CD1c-positive myeloid dendritic cell (primary cell): Measurements from ENCODE around the gene SIPA1L3.
"Not testable (repeated sequence)": the region's sequence is repeated elsewhere in the genome, so short reads cannot be mapped to it uniquely, and the experiment has no call there.

Experiments
- DNase-seq: peaks from one replicate; pipeline ENCODE4 v3.0.0-alpha.2; 2016; ENCODE audit errors: extremely low spot score

SIPA1L3 gene, protein sequence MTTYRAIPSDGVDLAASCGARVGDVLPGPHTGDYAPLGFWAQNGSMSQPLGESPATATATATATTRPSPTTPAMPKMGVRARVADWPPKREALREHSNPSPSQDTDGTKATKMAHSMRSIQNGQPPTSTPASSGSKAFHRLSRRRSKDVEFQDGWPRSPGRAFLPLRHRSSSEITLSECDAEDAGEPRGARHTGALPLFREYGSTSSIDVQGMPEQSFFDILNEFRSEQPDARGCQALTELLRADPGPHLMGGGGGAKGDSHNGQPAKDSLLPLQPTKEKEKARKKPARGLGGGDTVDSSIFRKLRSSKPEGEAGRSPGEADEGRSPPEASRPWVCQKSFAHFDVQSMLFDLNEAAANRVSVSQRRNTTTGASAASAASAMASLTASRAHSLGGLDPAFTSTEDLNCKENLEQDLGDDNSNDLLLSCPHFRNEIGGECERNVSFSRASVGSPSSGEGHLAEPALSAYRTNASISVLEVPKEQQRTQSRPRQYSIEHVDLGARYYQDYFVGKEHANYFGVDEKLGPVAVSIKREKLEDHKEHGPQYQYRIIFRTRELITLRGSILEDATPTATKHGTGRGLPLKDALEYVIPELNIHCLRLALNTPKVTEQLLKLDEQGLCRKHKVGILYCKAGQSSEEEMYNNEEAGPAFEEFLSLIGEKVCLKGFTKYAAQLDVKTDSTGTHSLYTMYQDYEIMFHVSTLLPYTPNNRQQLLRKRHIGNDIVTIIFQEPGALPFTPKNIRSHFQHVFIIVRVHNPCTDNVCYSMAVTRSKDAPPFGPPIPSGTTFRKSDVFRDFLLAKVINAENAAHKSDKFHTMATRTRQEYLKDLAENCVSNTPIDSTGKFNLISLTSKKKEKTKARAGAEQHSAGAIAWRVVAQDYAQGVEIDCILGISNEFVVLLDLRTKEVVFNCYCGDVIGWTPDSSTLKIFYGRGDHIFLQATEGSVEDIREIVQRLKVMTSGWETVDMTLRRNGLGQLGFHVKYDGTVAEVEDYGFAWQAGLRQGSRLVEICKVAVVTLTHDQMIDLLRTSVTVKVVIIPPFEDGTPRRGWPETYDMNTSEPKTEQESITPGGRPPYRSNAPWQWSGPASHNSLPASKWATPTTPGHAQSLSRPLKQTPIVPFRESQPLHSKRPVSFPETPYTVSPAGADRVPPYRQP (N-terminal part only)

DNA sequence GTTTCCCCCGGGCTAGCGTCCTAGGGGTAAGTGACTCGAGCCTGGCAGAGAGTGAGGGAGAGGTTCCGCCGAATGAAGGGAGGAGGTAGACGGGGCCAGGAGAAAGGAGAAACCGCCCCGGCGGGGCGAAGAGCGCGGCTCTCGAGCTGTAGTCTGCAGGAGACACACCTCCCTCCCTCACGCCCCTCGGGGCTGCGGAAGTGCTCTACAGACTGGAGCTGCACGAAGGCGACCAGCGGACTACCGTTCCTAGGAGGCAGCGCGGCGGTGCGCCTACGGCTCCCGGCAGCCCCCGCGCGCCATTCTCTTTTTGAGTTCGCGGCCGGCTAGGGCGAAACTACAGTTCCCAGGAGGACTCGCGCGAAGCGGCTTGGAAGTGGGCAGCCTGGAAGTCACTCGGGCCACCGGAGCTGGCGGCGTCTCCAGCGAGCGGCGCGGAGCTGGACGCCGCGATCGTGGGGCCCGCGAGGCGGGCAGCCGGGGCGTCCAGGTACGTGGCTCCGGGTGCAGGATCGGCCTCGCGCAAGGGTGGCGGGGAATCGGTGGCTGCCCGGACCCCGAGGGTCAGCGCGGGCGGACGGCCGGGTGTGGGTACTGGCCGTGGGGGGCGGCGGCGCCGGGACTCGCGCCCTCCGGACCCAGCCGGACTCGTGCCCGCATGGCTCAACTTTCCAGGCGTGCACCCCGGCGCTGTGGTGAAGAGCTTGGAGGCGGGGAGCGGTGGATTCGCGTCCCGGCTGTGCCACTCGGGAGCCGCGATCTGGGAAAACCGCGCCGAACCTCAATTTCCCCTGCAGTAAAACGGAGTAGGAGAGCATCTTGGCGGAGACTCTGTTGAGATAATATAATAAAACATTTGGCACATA lies at the start of gene SIPA1L3:
Gene SIPA1L3 (plus strand): TSS at position 340 of the 866 bp plus-strand sequence. CDS start 174,358 bp downstream, outside the sequence.
- DNase-seq, result peak; percentile 98

DNA sequence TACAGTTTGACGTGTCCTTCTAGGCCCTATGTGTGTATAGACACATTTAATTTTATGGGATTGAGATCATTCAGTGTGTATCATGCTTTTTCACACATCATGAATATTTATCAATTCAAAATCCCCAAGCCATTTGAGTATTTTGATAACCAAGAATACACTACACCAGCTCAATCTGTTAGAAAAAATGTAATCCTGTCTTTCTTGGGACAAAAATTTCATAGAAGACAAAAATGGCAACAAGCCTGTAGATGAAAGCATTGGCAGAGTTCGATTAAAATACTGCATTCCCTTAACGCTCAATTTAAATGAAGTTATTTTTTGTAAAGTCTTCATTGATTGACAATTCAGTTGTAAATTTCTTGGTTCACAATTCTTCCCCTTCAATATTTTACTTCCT lies 42.5 kb upstream of the SIPA1L3 start:
- no peak for DNase-seq

DNA sequence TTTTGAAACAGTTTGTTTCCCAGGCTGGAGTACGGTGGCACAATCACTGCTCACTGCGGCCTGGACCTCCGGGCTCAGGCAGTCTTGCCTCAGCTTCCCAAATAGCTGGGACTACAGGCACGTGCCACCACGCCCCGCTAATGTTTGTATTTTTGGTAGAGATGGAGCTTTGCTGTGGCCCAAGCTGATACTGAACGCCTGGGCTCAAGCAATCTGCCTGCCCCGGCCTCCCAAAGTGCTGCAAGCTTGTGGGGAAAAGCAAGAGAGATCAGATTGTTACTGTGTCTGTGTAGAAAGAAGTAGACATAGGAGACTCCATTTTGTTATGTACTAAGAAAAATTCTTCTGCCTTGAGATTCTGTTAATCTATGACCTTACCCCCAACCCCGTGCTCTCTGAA lies 41.1 kb upstream of the SIPA1L3 start:
- not testable (repeated sequence) for DNase-seq

DNA sequence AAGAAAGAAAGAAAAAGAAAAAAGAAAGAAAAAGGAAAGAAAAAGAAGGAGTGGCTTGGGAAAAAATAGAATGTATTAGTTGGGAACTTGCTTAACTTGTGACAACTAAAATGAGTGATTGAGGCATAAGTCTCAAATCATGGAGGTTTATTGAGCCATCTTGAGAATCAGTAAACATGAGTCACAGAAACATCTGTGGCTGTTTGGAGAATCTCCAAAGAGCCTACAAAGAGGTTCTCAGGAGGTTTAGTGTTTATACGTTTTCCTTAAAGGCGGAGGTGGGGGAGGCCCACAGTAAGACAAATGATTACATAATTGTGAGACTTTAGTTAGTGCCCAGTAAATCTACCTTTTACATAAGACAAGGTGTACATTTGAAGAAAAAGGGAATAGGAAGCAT lies 39.2 kb upstream of the SIPA1L3 start:
- DNase-seq, result no peak

DNA sequence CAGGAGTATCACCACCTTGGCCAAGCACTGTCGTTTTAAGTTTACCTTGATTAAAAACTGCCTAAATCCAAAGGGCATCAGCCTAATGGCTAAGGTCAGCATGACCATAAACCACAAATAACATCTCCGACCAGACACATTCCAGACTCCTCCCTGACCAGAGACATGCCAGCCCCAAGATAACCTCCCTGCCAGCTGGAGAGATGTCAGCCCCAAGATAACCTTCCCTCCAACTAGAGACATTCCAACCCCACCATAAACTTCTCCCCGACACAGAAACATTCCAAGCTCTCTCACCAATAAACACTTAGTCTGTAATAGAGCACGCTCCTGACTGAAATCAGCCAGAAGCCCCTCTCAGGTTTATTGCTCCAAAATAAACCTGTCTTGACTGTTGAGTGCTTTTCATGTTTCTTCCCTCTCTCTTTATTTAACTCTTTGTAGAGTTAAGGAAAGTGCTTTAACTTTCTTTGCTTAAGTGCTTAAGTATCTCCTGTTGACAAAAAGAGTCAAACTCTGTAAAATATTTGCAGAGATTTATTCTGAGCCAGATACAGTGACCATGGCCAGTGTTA lies 37.2 kb upstream of the SIPA1L3 start:
- DNase-seq, result no peak

DNA sequence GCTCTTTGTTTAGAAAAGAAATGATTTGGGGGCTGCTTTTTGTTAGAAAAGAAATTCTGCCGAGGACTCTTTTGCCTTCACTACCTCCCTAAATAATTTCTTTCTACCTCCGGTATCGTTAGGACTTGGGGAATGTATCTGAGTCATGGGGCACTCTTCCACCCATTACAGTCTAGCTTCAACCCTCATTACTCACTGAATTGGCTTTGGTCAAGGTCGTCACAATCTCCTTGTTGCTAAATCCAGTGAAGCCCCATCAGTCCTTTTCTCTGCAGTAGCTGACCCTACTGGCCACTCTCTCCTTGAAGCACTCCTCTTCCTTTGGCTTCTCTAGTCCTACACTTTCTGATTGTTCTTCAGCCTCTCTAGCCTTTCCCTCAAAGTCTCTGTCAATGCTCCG lies 34.6 kb upstream of the SIPA1L3 start:
- DNase-seq, result no peak

DNA sequence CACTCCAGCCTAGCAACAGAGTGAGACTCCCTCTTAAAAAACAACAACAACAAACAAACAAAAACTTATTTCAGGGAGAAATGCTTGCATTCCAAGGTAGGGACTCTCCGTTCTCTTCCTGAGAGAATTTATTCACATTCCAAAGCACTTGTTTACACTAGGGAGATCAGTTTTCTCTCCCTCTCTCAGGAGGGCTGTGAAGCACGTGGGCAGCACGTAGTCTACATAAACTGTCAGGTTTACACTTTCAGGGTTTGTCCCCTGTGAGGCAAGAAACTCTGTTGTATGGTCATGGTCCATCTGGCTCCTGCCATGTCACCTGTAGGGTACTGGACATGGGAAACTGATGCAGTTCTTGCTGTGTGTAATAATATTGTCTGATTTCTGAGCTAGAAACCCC lies 32.2 kb upstream of the SIPA1L3 start:
- no peak for DNase-seq

DNA sequence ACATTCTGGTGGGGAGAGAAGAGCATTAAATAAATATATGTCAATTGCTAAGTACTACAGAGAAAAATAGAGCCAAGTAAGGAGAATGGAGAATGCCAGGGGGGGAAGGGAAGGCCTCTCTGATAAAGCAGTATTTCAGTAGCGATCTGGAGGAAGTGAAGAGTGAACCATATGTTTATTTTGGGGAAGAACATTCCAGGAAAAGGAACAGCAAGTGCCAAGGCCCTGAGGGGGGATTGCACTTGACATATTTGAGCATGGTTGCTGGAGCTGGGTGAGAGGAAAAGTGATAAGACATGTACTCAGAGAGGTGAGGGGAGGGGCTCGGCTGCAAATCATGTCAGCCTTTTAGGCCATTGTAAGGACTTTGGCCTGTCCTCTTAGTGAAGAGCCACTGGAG lies 31.0 kb upstream of the SIPA1L3 start:
- DNase-seq, result no peak

DNA sequence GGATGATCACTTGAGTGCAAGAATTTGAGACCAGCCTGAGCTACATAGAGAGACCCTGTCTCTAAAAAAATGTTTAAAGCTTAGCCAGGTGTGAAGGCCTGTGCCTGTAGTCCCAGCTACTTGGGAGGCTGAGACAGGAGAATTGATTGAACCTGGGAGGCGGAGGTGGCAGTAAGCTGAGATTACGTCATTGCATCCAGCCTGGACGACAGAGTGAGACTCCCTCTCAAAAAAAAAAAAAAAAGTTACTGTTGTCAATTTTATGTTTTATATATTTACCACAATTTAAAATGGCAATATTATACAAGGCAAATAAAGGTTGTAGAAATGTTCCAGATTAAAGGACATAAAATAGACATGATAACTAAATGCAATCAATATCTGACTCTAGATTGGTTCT lies 29.9 kb upstream of the SIPA1L3 start:
- no peak for DNase-seq

DNA sequence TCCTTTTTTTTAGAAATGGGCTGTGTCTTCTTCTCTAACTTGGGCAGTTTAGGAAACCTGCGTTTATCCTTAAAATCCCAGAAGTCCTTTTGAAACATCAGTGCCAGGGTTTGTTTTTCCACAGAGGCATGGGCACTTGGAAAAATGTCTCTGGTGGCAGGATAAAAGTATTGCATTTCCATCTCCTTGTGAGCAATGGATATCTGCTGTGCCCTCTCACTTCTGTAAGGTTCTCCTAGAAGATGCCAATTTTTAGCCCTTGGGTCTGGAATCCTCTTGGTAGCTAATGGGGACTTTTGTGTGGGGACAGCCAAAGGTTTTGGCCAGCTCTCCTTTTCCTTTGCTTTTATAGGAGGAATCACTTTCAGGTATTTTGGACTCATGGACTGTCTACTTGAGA lies 21.6 kb upstream of the SIPA1L3 start:
- DNase-seq, result no peak

DNA sequence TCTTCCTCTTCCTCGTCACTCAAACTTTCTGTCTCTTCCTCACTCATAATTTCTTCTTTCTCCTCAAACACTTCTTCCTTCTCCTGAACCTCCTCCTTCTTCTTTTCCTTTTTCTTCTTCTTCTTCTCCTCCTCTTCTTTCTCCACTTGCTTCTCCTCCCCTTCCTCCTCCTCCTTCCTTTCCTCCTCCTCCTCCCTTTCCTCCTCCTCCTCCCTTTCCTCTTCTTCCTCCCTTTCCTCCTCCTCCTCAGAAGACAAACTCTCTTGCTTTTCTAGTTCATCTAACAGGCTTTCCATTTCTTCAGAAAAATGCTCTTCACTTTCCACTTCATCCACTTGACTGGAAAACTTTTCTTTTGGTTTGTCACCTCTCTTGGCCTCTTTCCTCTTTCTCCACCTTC lies 20.4 kb upstream of the SIPA1L3 start:
- no peak for DNase-seq

DNA sequence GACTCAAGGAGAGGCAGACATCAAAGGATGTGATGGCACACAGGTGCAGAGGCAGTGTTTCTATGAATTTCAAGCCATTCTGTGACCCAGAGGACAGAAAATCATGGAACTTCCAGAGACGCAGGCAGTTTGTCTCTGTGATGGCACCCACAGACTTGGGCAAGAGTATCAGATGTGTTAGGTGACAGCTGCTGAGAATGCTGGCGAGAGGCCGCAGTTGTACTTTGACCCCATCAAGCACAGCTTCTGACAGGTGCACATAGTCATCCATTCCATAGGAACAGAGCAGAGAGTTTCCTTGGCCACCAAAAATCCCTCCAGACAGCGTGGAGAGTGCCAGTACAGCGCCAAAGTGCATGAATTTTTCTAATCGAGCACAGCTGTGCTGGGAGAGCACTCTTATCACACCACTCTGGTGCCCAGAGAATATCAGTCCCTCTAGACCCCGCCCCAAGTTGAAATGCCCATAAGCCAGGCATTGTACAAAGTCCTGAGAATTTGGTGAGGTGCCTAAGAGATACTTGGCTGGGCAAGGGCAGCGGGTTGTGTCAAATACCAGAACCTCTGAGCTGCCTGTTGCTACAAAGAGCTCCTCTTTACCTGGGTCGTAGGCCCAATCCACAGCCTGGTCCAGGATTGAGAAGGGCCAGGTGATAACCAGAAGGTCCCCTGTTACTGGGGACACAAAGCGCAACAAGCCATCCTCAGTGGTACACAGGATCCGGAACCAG lies 13.0 kb upstream of the SIPA1L3 start:
- DNase-seq, result no peak

DNA sequence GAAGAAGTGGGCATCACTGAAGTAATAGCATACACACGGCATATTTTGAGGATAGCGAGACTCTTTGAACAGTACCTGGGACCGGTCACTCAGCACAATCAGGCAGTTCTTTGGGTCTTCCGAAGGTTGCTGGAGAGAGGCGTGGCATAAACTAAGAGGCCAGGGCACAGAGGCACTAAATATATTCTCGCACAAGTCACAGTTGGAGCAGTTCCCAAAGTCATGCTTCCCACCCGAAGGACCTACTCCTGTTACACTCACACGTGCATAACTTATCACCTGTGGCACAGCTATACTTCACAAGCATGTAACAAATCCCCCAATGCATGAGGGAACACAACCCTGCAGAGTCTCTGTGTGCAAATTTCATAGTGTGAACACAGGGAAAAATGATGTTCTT lies 10.8 kb upstream of the SIPA1L3 start:
- DNase-seq, result no peak

DNA sequence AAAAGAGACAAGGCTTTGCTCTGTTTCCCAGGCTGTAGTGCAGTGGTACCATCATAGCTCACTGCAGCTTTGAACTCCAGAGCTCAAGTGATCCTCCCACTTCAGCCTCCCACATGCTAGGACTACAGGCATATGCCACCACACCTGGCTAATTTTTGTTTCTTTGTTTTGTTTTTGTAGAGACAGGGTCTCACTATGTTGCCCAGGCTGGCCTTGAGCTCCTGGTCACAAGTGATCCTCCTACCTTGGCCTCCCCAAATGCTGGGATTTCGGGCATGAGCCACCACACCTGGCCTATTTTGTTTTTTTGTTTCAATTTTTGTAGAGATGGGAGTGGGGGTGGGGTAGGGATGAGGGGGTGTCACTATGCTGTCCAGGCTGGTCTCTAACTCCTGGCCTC lies 7.6 kb upstream of the SIPA1L3 start:
- no peak for DNase-seq

DNA sequence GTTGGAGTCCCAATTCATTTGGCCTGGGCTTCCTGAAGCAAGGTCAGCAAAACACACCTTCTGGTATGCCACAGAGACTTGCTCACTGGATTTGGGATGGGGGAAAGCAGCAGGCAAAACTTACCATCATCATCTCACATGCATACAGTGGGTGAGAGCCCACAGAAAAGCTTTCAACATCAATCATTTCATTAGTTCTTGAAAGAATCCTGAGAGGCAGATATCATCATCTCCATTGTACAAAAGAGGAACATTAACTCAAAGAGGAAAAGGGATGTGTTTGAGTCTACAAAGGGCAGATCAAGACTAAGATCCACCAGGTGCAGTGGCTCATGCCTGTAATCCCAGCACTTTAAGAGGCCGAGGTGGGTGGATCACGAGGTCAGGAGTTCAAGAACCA lies 7.0 kb upstream of the SIPA1L3 start:
- DNase-seq, result no peak

DNA sequence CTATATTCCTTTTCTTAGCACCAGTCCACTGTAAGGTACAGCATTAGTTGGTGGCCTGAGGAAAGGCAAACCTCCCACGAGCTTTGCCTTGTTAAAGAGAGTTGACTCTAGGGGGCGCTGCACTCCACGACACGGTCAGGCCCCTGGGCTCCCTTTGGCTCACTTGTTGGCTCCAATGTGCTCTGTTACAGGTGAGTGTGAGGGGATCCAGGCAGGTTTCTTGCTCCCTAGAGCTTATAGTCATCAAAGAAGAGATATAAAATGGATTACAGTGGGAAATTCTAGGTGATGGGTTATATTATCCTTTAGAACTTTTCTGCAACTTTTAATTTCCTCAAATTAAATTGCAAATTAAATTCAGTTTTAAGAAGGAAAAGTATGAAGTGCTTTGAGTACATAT lies 4.3 kb upstream of the SIPA1L3 start:
- peak; percentile 88 for DNase-seq

DNA sequence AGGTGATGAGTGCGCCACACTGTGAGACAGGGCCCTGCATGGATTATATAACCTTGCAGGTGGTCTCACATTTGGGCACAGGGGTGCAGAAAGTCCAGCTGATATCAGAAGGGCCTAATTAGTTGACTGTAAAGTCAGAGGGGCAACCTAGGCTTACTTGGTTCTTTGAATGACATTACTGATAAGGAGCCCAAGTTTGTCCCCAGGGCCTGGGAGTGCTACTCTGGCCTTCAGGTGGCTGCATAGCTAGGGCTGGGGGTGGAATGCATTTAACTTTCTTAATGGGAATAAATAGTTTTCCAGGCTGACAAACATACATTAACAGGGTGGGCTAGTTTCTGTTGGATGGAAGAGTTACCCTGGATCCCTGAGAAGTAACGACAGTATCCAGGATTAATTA lies 3.9 kb upstream of the SIPA1L3 start:
- no peak for DNase-seq

DNA sequence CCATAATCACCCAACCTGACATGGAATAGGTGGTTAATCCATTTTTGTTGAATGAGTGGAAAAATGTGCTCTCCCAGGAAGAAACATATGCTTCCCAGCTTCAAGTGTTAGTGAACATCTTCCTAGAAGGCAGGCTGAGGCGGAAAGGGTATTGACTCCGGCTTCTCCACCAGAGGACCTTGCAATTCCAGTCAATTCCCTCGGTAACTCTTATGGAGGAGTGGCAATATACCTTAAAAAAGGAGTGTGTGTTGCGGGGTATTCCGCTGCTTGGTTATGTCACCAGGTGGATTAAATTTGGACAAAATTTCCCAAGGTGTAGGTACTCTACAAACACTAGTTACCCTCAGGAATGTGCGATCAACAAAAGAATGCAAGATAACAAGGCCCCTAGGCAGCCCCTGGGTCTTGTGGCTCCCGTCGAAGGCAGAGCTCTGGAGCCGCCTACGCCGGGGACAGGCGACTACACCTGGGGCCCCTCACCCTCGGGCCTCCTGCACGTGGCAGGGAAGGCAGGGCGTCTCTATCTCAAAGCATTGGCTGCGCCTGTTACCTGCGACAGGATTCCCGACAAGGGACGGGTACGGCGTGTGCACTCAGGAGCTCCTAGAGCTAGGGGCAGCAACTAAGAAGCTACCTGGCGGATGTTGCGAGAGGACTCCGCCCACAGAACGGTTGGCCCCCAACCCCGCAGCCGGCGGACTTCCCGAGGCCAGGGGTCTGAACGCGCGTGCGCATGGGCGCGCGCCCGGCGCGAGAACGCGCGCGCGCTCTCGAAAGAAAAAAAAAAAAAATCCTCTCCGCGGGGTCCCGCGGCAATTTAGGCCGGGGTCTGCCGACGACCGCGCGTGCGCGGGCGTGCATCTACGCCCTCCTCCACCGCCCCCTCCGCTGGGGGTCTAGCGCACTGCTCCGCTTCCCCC lies 801 bp upstream of the SIPA1L3 start, which contains the start of gene WDR87:
Gene WDR87 (minus strand): TSS at position 649 of the 923 bp plus-strand sequence. CDS start 8,355 bp downstream, outside the sequence.
- peak; percentile 28 for DNase-seq
